HG03378 (cell line): ENCODE measurements around the gene NUP88.

Experiments used
- ATAC-seq: cut with Tn5 transposase; IDR thresholded peaks from one replicate; pipeline ENCODE4 v1.9.1; 2021; ENCODE audit warnings: mild to moderate bottlenecking, moderate library complexity; ENCODE audit not compliant: unreplicated experiment

Gene NUP88

DNA sequence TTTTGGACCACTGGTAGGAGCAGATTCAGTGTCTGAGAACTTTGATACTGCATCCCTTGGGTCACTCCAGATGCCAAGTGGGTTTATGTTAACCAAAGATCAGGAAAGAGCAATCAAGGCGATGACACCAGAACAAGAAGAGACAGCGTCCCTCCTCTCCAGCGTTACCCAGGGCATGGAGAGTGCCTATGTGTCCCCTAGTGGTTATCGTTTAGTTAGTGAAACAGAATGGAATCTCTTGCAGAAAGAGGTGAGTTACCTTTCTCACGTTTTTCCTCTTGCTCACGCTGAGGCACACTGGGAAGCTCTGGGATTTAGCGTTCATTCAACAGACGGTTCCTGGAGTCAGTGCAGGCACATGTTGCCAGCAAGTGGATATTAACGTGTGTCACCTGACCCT is 58.0 kb downstream of the NUP88 start:
- no peak for ATAC-seq

DNA sequence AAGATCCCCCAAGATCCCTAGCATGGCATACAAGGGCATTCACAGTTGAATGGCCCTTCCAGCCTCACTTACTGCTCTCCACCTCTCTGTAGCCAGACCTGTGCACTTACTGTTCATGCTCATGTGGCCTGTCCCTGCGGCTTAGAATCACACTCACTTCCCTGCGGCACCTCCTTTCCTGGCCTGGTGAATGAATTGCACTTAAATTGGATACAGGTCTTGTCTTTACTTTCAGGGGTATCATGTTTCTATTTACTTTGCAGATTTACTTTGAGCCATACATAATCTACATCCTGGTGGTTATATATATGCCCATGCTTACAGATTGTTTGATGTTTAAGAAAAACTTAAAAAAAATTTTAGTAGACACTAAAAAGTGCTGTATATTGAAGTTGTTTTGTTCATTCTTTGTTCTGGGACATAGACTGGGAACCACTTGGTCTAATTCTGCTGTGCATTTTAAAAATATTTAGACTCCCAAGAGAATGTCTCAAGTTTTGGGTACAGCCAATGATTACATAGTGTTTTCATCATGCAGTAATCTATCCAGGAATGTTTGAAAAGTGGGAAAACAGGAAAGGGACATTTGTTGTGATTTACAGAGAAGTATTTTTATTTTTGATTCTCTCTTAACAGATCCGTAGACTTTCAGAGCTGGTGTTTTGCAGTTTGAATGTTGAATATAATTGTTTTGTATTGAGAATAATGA is 63.9 kb downstream of the NUP88 start:
- ATAC-seq: no peak

DNA sequence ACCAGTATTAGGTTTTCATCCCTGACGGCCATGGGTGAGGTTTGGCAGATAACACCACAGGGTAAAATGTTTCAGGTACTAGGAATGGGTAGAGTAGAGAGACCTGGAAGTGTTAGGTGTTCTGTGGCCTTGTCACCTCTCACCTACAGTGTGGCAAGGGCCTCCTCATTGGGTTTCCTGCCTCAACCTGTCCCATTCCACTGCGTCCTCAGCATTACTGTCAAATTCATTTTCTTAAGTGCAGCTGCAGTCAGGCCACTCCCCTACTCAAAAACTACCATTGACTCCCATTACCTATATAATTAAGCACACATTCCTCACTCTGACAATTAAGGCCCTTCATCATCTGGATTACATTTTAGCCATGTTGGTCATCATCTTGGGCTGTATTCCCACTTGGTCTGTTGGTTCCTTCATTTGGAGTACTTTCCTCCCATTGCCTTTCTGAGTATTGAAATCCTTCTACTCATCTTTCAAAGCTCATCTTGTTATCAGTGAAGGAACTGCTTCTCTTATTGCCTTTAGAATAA is 64.5 kb downstream of the NUP88 start:
- no peak for ATAC-seq

GRCh38 chr17:5354310-5354709 is 65.2 kb downstream of the NUP88 start:
- no peak for ATAC-seq

- ATAC-seq: no peak
Measured at GRCh38 chr17:5352681-5353289, 66.7 kb downstream of the NUP88 start.

- ATAC-seq: no peak
Measured at GRCh38 chr17:5344914-5345313, 74.5 kb downstream of the NUP88 start.
